Fibroblast of the aortic adventitia (primary cell): ENCODE data around the gene LASP1NB. TPM values are rescaled to one million over a fixed set of nuclear protein-coding genes. Genes with fewer than 3 reads are reported as not detected.

Experiments used
- DNase-seq: peaks from one replicate; pipeline ENCODE4 v3.0.0-alpha.2; 2010; ENCODE audit warnings: low read depth
- H3K4me3 ChIP-seq: 2 replicates; pipeline ENCODE4 v1.5.1; 2011; ENCODE audit warnings: low read depth, mild to moderate bottlenecking, control low read depth, low read length, moderate library complexity
- small RNA-seq: library from RNA; depleted of rRNA; stranded (forward); fragments of <200 nt; gene quantifications from one replicate; pipeline ENCODE3, GENCODE V24; 2012
- total RNA-seq: library from RNA; depleted of rRNA; stranded (reverse); fragments of >200 nt; gene quantifications from 2 replicates; pipeline ENCODE4 v1.2.3, GENCODE V29; 2012; ENCODE audit warnings: low replicate concordance
- TF ChIP-seq, protein P1 (sequence below): IDR thresholded peaks from 2 replicates; pipeline ENCODE4 v1.5.1; 2011; ENCODE audit warnings: mild to moderate bottlenecking, low read length, control low read depth, inconsistent platforms; ENCODE audit not compliant: insufficient read depth

The LASP1NB gene

DNA sequence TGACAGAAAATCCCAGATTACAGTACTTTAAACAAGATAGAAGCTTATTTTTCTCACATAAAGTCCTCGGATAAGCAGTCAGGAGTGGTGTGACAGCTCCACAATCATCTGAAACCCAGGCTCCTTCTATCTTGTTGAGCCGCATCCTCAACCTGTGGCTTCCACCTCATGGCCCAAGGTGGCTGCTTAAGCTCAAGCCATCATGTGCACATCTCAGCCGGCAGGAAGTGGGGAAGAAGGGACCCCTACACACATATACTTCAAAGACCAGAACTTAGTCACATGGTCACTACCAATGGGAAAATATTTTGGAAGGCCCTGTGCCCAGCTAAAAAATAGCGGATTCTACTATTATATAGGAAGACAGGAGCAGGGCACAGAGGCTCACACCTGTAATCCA is 52.8 kb downstream of the LASP1NB start:
- no peak overlapping the region for H3K4me3 ChIP-seq
- TF ChIP-seq, protein P1, sequence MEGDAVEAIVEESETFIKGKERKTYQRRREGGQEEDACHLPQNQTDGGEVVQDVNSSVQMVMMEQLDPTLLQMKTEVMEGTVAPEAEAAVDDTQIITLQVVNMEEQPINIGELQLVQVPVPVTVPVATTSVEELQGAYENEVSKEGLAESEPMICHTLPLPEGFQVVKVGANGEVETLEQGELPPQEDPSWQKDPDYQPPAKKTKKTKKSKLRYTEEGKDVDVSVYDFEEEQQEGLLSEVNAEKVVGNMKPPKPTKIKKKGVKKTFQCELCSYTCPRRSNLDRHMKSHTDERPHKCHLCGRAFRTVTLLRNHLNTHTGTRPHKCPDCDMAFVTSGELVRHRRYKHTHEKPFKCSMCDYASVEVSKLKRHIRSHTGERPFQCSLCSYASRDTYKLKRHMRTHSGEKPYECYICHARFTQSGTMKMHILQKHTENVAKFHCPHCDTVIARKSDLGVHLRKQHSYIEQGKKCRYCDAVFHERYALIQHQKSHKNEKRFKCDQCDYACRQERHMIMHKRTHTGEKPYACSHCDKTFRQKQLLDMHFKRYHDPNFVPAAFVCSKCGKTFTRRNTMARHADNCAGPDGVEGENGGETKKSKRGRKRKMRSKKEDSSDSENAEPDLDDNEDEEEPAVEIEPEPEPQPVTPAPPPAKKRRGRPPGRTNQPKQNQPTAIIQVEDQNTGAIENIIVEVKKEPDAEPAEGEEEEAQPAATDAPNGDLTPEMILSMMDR: no peak
- DNase-seq: no peak

Small RNAs within 50 kb of the gene (small RNA-seq; reads per million reads assigned to genes)
- not detected for gene MIR6779

Other genes starting within 250 kb of the LASP1NB start
- gene MLLT6, start 220.3 kb upstream of the LASP1NB start, total RNA-seq: 19.1 and 38.7 TPM in 2 replicates
- gene CISD3, start 195.3 kb upstream of the LASP1NB start, total RNA-seq: 3.4 and 6.5 TPM in 2 replicates
- gene PCGF2, start 177.3 kb upstream of the LASP1NB start, total RNA-seq: 2.9 and 4.8 TPM in 2 replicates
- gene PSMB3, start 172.9 kb upstream of the LASP1NB start, total RNA-seq: 78.7 and 293 TPM in 2 replicates
- gene PIP4K2B, start 126.1 kb upstream of the LASP1NB start, total RNA-seq: 25.2 and 56.8 TPM in 2 replicates
- gene CWC25, start 100.3 kb upstream of the LASP1NB start, total RNA-seq: 10.4 and 27.8 TPM in 2 replicates
- gene RPL23, start 71.9 kb upstream of the LASP1NB start, total RNA-seq: 638 and 2,401 TPM in 2 replicates
- gene LASP1, start 55.6 kb upstream of the LASP1NB start, total RNA-seq: 65.6 and 174 TPM in 2 replicates
- gene FBXO47, start 41.8 kb downstream of the LASP1NB start, total RNA-seq: under 0.01 TPM in 1 of 2 replicates, not detected in the other
- 3.1 and 3.3 TPM in 2 replicates for gene PLXDC1, start 226.0 kb downstream of the LASP1NB start, total RNA-seq
- gene ARL5C, start 240.5 kb downstream of the LASP1NB start, total RNA-seq: 2.1 TPM in 1 of 2 replicates, not detected in the other